Eye (tissue), 1 donor: ENCODE results near the gene MCRIP1.

ENCODE experiments used
- DNase-seq: peaks from one replicate; pipeline ENCODE4 v3.0.0-alpha.2; 2015

The MCRIP1 gene, protein sequence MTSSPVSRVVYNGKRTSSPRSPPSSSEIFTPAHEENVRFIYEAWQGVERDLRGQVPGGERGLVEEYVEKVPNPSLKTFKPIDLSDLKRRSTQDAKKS

GRCh38 chr17:81833160-81833920 lies at the start of gene MCRIP1:
TSS of gene MCRIP1 (minus strand) at chr17:81833291. CDS start at chr17:81824506, 8,785 bp downstream.
- DNase-seq = peak; percentile 96

DNA sequence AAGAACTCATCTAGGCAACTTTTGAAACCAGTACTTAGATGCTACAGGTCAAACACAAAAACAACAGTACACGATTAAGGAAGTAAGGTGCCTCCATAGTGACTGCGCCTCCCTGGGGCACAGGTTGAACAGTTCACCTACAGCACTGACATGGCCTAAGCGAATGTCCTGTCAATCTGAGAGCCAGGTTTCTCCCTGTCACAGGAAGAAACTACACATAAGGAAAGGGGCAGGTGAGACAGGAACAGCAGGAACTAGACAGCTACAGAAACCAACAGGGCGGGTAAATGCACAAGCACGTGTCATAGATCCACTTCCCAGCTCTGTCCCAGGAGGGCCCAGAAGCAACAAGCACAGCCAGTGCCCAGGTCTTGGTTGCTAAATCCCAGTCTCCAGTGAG lies 46.0 kb upstream of the MCRIP1 start:
- DNase-seq = no peak

DNA sequence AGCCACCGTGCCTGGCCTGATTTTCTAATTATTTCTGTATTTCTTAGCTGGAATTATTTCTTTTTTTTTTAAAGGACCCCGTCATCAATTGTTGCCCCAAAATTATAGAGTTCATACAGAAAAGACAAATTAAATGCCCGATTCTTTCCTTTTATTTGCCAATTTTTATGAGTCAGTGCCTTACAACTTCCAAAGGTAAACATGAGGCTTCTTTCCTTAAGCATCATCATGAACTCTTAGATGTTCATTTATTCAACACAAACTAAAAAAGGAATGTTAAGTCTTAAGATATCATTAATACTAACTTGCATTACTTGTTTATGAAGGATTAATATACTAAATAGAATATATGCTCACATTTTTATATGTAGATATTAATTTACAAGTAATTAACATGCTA lies 45.2 kb upstream of the MCRIP1 start:
- DNase-seq = no peak

- DNase-seq = no peak
Measured at GRCh38 chr17:81877569-81877968, 44.5 kb upstream of the MCRIP1 start.

DNA sequence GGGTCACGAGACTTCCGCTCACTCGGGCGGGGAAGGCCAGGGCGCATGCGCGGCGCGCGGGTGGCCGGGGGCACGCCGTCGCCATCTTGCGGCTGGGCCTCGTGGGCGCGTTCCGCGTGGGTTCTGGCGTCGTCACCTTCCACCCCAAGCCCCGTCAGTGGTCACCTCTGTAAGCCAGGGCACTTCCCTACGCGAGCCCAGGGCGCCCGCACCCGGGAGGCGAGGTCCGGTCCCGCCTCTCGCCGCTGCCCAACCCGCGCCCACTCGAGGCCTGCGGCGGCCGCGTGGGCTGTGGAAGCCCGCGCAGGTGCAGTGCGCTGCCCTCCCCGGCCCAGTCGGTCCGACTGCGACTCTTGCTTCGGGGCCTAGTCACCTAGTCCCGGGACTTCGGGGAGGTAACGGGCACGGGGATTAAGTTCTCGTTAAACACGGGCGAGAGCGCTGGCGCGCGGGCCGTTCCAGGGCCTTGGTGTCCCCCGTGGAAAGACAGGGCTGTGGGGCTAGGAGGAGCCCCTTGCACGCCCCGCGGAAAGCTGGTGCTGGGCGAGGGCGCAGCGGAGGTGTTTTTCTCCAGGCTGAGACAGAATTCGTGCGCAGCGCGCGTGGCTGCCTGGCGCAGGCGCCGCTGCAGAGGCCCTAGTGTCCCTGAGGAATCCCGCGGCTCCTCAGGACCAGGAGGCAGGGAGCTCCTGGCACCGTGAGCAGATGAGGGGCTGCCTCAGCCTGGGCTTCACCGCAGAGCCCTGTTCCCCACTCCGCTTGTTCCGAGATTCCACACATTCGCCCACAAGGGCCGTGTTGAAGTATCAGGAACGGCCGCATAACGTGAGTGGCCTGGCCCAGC lies 38.5 kb upstream of the MCRIP1 start:
- peak; percentile 96 for DNase-seq

GRCh38 chr17:81870981-81871386 lies 37.9 kb upstream of the MCRIP1 start, which contains the start of gene ARHGDIA:
TSS of gene ARHGDIA (minus strand) at chr17:81871337. CDS start at chr17:81869930, 1,407 bp downstream.
- no peak for DNase-seq

- DNase-seq = peak; percentile 63
Measured at GRCh38 chr17:81870131-81870980, 37.3 kb upstream of the MCRIP1 start.

GRCh38 chr17:81869221-81870130 lies 36.4 kb upstream of the MCRIP1 start:
- peak; percentile 79 for DNase-seq

DNA sequence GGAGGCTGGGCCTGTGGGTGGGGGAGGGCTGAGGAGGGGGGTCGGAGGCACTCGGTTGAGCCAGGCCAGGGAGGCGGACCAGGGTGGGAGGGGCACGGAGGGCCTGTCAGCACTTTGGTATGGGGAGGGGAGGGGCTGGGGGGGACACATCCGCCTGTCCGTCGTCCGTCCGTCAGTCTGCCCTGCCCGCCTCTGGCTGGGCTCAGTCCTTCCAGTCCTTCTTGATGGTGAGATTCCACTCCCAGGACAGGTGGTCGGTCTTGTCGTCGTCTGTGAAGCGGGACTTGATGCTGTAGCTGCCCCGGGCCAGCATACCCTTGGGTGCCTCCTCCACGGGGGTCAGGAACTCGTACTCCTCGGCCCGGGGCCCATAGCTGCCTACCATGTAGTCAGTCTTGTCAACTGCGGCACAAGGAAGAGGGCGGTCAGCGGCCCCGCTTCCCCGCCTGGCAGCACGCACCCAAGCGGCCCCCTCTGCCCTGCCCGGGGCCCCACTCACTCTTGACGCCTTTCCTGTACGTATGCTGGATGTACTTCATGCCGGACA lies 35.7 kb upstream of the MCRIP1 start:
- DNase-seq = no peak

- peak; percentile 13 for DNase-seq
Measured at GRCh38 chr17:81867991-81868673, 35.0 kb upstream of the MCRIP1 start.

DNA sequence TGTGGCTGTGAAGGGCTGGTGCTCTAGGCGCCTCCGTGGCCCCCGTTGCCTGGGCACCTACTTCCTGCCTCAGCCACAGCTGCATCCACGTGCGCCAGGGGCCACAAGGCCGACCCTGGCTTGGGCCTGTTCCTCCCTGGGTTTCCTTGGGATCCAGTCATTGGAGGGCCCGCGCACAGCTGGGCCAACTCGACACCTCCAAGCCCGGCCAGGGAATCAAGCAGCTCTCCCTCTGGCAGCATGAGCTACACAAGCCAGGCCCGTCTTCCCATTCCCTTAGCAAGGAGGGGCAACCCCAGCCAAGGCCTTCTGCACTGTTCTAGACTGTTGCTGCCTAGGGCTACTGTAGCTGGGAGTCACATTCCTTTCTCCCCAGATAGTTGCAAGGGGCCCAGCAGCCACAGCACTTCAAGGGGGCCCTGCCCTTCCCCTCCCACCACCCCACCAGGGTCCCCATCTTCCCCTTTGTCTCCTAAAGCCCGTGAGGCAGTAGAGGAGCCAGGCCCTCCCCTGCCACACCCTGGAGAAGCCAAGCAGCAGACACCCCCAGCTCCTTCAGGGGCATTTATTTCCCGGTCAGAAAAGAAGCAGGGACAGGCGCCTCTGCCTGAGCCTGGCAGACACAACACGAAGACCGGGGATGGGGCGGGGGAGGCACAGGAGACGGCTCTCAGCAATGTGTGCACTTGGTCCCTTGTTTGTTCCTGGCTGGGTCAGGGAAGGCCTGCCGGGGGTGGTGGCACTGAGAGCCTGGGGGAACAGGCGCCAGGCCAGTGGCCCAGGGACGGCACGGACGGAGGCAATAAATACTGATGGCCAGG lies 34.3 kb upstream of the MCRIP1 start:
- peak; percentile 32 for DNase-seq

DNA sequence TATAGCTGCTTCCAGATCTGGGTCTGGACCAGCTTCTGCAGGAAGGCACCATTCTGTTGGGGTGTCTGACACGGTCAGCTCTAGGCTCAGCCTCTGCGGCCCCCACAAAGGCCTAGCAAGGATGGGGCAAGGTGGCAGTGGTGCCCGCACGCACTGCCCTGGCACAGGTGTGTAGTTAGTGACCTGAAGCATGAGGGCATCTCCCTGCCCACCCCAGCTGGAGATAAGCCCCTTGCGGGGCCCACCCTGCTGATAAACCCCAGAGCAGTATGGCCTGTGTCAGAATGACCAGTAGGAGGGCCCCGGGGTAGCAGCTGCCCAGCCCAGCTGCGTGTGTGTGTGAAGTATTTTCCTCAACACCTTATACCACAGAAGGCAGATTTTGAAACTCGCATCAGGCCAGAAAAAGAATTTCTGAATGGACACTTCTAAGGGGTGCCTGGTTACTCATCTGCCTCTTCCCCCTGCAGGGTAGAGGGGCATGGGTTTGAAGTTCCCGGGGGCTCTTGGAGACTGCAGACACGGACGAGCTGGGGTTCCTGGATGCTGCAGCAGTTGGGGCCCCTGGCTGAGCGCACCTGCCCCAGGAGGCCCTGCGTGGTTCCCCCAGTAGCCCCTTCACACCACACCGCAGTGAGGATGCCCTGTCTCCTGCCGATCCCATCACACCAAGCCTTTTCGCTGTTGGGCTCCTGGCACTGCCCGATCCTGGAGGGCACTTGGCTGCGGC lies 33.5 kb upstream of the MCRIP1 start:
- peak; percentile 15 for DNase-seq

- DNase-seq = peak; percentile 9
Measured at GRCh38 chr17:81865733-81866439, 32.8 kb upstream of the MCRIP1 start.

DNA sequence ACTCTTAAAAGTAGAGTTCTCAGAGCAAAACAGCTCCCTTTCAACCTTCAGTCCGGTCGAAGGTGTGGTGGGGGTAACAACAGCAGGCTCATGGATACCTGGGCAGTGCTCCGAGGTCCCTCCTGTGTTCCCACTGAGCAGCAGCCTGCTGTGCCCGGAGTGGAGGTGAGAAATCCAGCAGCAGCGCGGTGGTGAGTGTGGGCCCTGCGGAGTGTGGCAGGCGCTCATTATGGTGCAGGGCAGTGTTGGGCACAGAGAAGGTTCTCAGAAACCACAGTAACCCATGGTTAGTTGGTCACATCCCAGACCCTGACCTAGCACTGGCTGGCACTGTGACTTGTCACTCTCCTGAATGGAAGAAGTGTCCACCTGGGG lies 32.3 kb upstream of the MCRIP1 start:
- DNase-seq = no peak

DNA sequence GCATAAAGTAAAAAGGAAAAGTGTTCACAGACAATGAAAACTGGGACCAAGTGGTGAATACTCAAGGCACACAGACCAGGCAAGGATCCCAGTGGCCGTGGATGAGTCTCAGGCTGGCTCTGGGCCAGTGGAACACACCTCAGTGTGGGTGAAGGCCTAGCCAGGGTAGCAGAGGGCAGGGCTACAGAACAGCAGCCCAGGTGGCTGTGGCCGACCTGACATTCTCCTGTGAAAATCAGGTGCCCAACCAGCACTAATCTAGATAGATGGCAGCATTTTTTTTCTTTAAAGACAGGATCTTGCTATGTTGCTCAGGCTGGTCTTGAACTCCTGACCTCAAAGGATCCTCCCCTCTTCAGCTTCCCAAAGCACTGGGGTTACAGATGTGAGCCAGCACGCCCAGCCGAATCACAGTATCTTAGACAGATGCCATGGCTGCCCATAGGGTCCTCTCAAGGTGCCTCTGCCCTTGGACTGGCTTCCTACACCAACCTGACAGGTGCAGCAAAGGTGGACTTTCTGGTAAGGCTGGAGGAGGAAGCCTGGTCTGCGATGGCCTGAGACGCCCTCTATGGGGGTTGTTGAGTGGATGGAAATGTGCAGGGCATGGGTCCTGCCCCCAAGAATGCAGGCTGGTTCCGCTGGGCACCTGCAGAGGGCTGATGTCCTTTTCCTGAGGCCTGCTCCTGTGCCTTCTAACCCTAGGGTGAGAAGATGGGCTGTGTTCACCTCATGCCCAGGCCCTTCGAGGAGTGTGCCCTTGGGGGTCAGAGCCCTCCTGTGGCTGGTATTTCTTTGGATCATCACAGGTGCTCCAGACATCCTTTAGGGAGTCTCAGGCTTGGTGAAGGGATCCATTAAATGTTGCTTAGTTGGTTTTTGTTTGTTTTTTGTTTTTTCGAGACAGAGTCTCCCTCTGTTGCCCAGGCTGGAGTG lies 31.0 kb upstream of the MCRIP1 start:
- no peak for DNase-seq

DNA sequence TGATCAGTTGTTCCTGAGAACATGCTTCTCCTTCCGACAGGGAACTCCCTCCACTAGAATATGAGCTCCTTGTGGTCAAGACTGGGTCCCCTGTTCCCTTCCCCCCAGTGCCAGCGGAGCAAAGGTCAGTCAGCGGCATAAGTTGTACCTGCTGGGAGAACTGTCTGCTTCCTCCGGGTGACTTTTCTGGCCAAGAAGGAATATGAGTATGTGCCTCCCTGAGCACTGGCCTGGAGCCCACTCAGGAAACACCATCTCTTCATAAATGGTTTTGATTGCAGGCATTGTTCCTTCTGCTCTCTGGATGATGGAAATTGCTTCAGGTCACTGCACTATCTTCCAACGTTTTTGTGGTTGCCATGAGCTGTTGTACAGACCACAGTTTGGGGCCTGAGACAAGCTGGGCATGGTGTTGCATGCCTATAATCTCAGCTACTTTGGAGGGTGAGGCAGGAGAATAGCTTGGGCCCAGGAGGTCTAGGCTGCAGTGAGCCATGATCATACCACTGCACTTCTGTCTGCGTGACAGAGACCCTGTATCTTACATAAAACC lies 30.1 kb upstream of the MCRIP1 start:
- DNase-seq = no peak
